PC-3 (cell line): ENCODE results near the gene PTGIS.

ENCODE experiments used
- CTCF ChIP-seq: fragments of 300-600 bp; sonication (generic); conservative IDR thresholded peaks from 2 replicates; pipeline ENCODE4 v1.5.1; 2017; ENCODE audit warnings: antibody characterized with exemption, low read depth, mild to moderate bottlenecking, low read length
- EZH2 ChIP-seq: fragments of 300-600 bp; sonication (generic); IDR thresholded peaks from one replicate; pipeline ENCODE4 v1.6.1; 2017; ENCODE audit warnings: antibody characterized with exemption, mild to moderate bottlenecking, low read length; ENCODE audit not compliant: unreplicated experiment
- EZH2phosphoT487 ChIP-seq: fragments of 300-600 bp; sonication (generic); IDR thresholded peaks from 2 replicates; pipeline ENCODE4 v1.6.1; 2018; ENCODE audit warnings: mild to moderate bottlenecking, antibody characterized with exemption, low read length, borderline replicate concordance

GRCh38 chr20:49607568-49607967 is 39.6 kb upstream of the PTGIS start:
- no peak for TF ChIP-seq CTCF
- TF ChIP-seq EZH2phosphoT487: no peak
- no peak for TF ChIP-seq EZH2
